HT1080 (cell line): ENCODE results near the gene NDUFB10. TPM values are rescaled to one million over a fixed set of nuclear protein-coding genes. Genes with fewer than 3 reads are reported as not detected.

Source experiments
- DNase-seq: peaks from one replicate; pipeline ENCODE4 v3.0.0-alpha.2; 2015; ENCODE audit warnings: low read depth
- total RNA-seq: library from RNA; depleted of rRNA; stranded (reverse); fragments of >200 nt; shearing (Covaris generic); gene quantifications from 2 replicates; pipeline ENCODE4 v1.2.3, GENCODE V29; 2014

The NDUFB10 gene
- total RNA-seq, 1 experiment from 2014 or later = 621 TPM

GRCh38 chr16:1968146-1968953, 9.0 kb downstream of the NDUFB10 start:
- no peak for DNase-seq

DNA sequence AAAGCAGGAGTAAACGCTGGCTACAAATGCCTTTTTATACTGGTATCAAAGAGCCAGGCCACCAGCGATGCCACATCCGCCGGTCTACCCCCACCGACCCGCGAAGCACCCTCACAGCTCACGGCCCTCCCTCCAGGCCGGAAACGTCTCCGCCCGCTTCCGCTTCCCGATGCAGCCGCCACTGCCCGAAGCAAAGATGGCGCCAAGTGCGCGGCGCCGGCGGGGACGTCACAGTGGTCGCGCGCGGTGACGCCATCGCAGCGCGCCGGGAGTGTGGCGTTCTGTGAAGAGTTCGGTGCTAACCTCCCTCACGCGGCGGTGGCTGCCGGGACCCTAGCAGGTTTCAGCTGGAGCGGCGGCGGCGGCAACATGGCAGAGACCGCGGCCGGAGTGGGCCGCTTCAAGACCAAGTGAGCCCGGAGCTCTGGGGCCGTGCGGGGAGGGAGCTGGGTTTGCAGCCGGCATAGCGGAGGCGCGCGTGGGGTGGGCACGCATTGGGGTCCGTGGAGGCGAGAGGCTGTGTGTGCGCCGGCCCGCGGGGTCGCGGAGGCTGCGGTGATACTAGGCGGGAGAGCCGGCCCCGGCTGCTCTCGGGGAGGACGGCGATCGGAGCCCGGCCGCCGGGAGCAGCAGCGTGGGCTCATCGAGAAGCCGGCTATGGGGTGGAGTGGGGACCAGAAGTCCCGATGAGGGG, 12.6 kb downstream of the NDUFB10 start, which contains the start of gene TBL3:
TBL3 (plus strand) TSS at position 258 of the 694 bp plus-strand sequence; CDS start at position 370, 112 bp downstream.
- peak; percentile 94 for DNase-seq

DNA sequence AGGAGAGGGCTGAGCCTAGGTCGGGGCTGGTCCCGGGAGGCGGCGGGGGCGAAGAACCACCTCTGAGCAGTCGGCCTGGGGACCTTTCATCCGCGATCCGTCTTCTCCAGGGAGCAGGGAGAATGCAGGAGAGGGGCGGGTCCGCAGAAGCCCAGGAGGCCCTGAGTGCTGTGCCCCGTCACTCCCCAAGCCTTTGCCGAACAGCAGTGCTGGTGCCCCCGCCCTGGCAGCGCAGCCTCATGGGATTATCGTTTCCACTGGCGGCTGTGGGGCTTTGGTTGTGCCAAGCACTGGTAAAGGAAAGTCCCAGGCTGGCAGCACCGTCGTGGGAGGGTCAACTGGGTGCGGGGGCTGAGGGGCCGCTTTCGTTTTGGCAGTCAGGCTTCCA, 13.1 kb downstream of the NDUFB10 start:
- no peak for DNase-seq

- no peak for DNase-seq
These were observed 14.3 kb downstream of the NDUFB10 start for GRCh38 chr16:1973461-1974156.

- no peak for DNase-seq
These were observed 15.1 kb downstream of the NDUFB10 start for GRCh38 chr16:1974157-1975070.

DNA sequence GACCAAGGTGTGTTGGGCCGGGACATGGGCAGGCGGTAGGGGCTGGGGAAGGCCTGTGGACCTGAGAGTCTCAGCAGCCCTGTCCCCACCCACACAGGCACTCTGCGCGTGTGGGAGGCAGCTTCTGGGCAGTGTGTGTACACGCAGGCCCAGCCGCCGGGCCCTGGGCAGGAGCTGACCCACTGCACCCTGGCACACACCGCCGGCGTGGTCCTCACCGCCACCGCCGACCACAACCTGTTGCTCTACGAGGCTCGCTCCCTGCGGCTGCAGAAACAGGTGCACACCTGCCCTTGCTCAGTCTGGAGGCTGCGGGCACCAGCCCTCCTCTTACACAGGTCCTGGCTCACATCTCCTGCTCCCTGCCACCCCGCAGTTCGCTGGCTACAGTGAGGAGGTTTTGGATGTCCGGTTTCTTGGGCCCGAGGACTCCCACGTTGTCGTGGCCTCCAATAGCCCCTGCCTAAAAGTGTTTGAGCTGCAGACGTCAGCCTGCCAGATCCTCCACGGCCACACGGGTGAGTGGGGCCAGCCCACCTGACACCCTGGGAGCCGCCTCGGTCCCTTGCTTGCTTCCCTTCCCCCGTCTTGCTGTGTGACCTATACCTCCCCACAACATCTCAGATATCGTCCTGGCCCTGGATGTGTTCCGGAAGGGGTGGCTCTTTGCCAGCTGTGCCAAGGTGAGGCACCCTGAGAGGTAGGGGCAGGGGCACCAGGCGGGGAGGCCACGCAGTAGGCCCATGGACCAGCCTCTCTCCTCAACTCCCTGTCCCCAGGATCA, 16.3 kb downstream of the NDUFB10 start:
- no peak for DNase-seq

GRCh38 chr16:1976216-1976520, 16.8 kb downstream of the NDUFB10 start:
- DNase-seq = no peak

DNA sequence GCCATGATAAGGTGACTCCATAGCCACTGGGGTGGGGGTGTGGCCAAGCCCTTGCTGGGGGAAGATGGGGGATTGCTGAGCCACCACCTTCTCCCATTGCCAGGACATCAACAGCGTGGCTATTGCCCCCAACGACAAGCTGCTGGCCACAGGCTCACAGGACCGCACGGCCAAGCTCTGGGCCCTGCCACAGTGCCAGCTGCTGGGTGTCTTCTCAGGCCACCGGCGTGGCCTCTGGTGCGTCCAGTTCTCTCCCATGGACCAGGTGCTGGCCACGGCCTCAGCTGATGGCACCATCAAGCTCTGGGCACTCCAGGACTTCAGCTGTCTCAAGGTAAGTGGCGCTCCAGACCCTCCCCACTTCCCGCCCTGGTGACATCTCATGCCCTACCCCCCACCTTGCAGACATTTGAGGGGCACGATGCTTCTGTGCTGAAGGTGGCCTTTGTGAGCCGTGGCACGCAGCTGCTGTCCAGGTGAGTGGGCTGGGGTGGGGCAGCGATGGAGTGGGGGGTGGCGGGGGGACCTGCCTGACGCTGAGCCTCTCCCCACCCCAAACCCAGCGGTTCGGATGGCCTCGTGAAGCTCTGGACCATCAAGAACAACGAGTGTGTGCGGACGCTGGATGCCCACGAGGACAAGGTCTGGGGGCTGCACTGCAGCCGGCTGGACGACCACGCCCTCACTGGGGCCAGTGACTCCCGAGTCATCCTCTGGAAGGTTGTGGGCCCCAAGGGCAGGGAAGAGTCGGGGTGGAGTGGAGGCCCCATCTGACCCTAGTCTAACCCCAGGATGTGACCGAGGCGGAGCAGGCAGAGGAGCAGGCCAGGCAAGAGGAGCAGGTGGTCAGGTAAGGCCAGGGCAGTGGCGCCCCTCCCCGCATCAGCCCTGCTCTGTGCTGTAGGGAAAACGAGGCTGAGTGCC, 17.9 kb downstream of the NDUFB10 start:
- DNase-seq = no peak

DNA sequence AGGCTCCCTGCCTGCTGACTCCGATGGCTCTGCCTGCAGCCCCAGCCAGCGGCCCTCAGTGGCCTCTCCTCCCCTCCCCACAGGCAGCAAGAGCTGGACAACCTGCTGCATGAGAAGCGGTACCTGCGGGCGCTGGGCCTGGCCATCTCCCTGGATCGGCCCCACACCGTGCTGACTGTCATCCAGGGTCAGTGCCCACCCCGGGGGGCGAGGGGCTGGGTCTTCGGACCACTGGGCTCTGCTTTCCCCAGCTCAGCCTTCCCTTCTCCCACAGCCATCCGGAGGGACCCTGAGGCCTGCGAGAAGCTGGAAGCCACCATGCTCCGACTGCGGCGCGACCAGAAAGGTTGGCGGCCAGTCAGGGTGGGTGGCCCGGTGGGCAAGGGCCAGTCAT, 18.5 kb downstream of the NDUFB10 start:
- DNase-seq = no peak

GRCh38 chr16:1978476-1979120, 19.3 kb downstream of the NDUFB10 start:
- no peak for DNase-seq

GRCh38 chr16:1979271-1980029, 20.1 kb downstream of the NDUFB10 start:
- no peak for DNase-seq

- no peak for DNase-seq
These were observed 20.9 kb downstream of the NDUFB10 start for GRCh38 chr16:1980030-1980769.

DNA sequence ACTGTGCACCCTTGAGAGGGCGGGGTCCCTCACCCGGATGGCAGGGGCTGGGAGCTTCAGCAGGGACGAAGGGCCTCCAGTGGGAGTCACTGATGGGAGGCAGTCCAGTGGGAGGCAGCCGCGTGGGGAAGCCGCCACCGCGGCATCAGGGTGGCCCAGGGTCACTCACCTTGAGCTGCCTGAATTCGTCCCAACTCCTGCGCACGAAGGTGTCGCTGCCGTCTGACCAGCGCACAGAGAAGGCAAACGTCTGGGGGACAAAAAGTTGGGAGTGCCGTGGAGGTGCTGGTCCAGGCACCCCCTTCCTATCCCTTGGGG, 21.4 kb downstream of the NDUFB10 start:
- DNase-seq = no peak

GRCh38 chr16:1981398-1981836, 22.1 kb downstream of the NDUFB10 start, which contains the start of gene NOXO1:
NOXO1 (minus strand) TSS chr16:1981469; CDS start chr16:1981179, 290 bp downstream.
- DNase-seq = no peak

- DNase-seq = peak; percentile 75
These were observed 22.7 kb downstream of the NDUFB10 start for GRCh38 chr16:1982013-1982433.

DNA sequence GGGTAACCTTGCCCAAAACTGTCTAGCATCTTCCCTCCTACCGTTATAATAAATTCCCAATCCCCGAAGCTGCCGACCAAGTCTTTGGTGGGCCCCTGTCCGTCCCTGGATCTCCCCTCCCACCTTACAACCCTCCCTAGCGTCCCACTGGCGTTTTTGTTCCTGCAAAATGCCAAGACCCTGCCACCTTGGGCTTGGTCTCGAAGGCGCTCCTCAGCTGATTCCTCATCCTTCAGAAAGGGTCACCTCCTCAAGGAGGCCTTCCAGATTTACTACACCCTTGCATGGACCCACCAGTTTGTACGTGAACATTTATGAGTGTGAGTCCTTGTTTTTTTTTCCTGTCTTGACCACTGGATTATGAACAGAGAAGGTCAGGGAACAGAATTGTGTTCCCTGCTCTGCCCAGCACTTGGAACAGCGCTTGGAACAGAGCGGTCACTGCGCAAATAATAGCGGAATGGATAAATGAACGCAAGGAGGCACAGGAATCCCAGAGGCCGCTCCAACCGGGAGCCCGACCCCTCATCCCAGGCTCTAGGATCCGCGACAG, 23.7 kb downstream of the NDUFB10 start:
- DNase-seq = no peak
